Mesodermal cell (in vitro differentiated cells): ENCODE measurements around the gene EFS.

Experiments
- H3K27ac ChIP-seq: 2 replicates; pipeline ENCODE4 v1.7.0; 2013; ENCODE audit warnings: mild to moderate bottlenecking, low read depth, low read length, moderate library complexity; ENCODE audit not compliant: severe bottlenecking
- H3K36me3 ChIP-seq: 2 replicates; pipeline ENCODE4 v1.7.1; 2013; ENCODE audit warnings: mild to moderate bottlenecking, low read length, moderate library complexity; ENCODE audit not compliant: control insufficient read depth, insufficient read depth
- H3K4me1 ChIP-seq: one replicate; pipeline ENCODE4 v1.7.1; 2013; ENCODE audit warnings: mild to moderate bottlenecking, low read length; ENCODE audit not compliant: insufficient read depth, control insufficient read depth, poor library complexity, severe bottlenecking
- H3K4me3 ChIP-seq: 2 replicates; pipeline ENCODE4 v1.7.0; 2013; ENCODE audit warnings: low read length, control low read depth, mild to moderate bottlenecking; ENCODE audit not compliant: insufficient read depth, poor library complexity, severe bottlenecking; ENCODE audit errors: extremely low read depth
- H3K9me3 ChIP-seq: 2 replicates; pipeline ENCODE4 v1.7.1; 2013; ENCODE audit warnings: mild to moderate bottlenecking, low read length, moderate library complexity; ENCODE audit not compliant: control insufficient read depth
- WGBS, 2 experiments: methylation state at CpG; one replicate each; pipeline ENCODE4 v1.1.5; 2013; ENCODE audit warnings: missing lambda C conversion rate in 2 of 2; ENCODE audit not compliant: insufficient coverage in 2 of 2; 5-methylcytosine and 5-hydroxymethylcytosine counted together

Gene EFS

GRCh38 chr14:23364164-23365035 is 572 bp downstream of the EFS start:
- peak overlapping the region; percentile 73 for H3K4me3 ChIP-seq
- peaks cover 2% of the 10 kb centered on the region for H3K4me1 ChIP-seq
- peak overlapping the region; percentile 89 for H3K27ac ChIP-seq
- WGBS, 2 experiments: 7 to 9% methylated on average over 17 to 18 of the region's 21 CpGs
- no peaks in the 10 kb centered on the region for H3K9me3 ChIP-seq
- peaks cover 42% of the 10 kb centered on the region for H3K36me3 ChIP-seq

GRCh38 chr14:23362200-23362599 is 2.8 kb downstream of the EFS start:
- Histone ChIP-seq H3K4me1 (peaks cover 2% of the 10 kb centered on the region), H3K9me3 (no peaks in the 10 kb centered on the region), H3K27ac (no peak overlapping the region), H3K36me3 (peaks cover 61% of the 10 kb centered on the region), H3K4me3 (no peak overlapping the region)
- WGBS, 2 experiments: 92 to 100% methylated on average over 1 to 2 of the region's 3 CpGs

GRCh38 chr14:23361763-23362162 is 3.2 kb downstream of the EFS start:
- H3K27ac ChIP-seq: no peak overlapping the region
- peaks cover 65% of the 10 kb centered on the region for H3K36me3 ChIP-seq
- 100% methylated on average over 2 to 3 of the region's 6 CpGs for WGBS, 2 experiments
- no peak overlapping the region for H3K4me3 ChIP-seq
- no peaks in the 10 kb centered on the region for H3K9me3 ChIP-seq
- H3K4me1 ChIP-seq: peaks cover 2% of the 10 kb centered on the region

GRCh38 chr14:23361320-23361719 is 3.7 kb downstream of the EFS start:
- H3K9me3 ChIP-seq: no peaks in the 10 kb centered on the region
- peaks cover 69% of the 10 kb centered on the region for H3K36me3 ChIP-seq
- no peak overlapping the region for H3K4me3 ChIP-seq
- H3K27ac ChIP-seq: no peak overlapping the region
- H3K4me1 ChIP-seq: peaks cover 2% of the 10 kb centered on the region

- WGBS, 2 experiments: 78 to 86% methylated on average over 5 to 7 of the region's 11 CpGs
- peaks cover 69% of the 10 kb centered on the region for H3K36me3 ChIP-seq
- H3K9me3 ChIP-seq: no peaks in the 10 kb centered on the region
- H3K27ac ChIP-seq: no peak overlapping the region
- H3K4me3 ChIP-seq: no peak overlapping the region
- H3K4me1 ChIP-seq: peaks cover 2% of the 10 kb centered on the region
These were observed 4.5 kb downstream of the EFS start for GRCh38 chr14:23360496-23360895.

- 97 to 99% methylated on average over 13 to 20 of the region's 22 CpGs for WGBS, 2 experiments
- no peak overlapping the region for H3K4me3 ChIP-seq
- H3K36me3 ChIP-seq: peaks cover 69% of the 10 kb centered on the region
- no peak overlapping the region for H3K27ac ChIP-seq
- H3K4me1 ChIP-seq: peaks cover 2% of the 10 kb centered on the region
- no peaks in the 10 kb centered on the region for H3K9me3 ChIP-seq
These were observed 5.1 kb downstream of the EFS start for GRCh38 chr14:23359722-23360447.

GRCh38 chr14:23359167-23359626 is 5.8 kb downstream of the EFS start:
- H3K4me1 ChIP-seq: no peaks in the 10 kb centered on the region
- no peak overlapping the region for H3K27ac ChIP-seq
- no peak overlapping the region for H3K4me3 ChIP-seq
- no peaks in the 10 kb centered on the region for H3K9me3 ChIP-seq
- peaks cover 69% of the 10 kb centered on the region for H3K36me3 ChIP-seq
- 88 to 100% methylated on average over 2 to 4 of the region's 11 CpGs for WGBS, 2 experiments

- no peaks in the 10 kb centered on the region for H3K4me1 ChIP-seq
- peaks cover 64% of the 10 kb centered on the region for H3K36me3 ChIP-seq
- H3K27ac ChIP-seq: peak overlapping the region; percentile 32
These were observed 6.3 kb downstream of the EFS start for GRCh38 chr14:23358553-23359166.

GRCh38 chr14:23358042-23358441 is 6.9 kb downstream of the EFS start:
- Histone ChIP-seq H3K4me1 (no peaks in the 10 kb centered on the region), H3K27ac (no peak overlapping the region), H3K4me3 (no peak overlapping the region), H3K9me3 (no peaks in the 10 kb centered on the region), H3K36me3 (peaks cover 59% of the 10 kb centered on the region)
- 92 to 97% methylated on average over 3 of the region's 3 CpGs for WGBS, 2 experiments

More at GRCh38 chr14:23358553-23359166, 6.3 kb downstream of the EFS start:
- H3K9me3 ChIP-seq: no peaks in the 10 kb centered on the region
- 95 to 98% methylated on average over 5 to 11 of the region's 12 CpGs for WGBS, 2 experiments
- no peak overlapping the region for H3K4me3 ChIP-seq

GRCh38 chr14:23357261-23357660 is 7.7 kb downstream of the EFS start:
- H3K4me3 ChIP-seq: no peak overlapping the region
- H3K9me3 ChIP-seq: no peaks in the 10 kb centered on the region
- H3K36me3 ChIP-seq: peaks cover 52% of the 10 kb centered on the region
- 92 to 94% methylated on average over 8 of the region's 8 CpGs for WGBS, 2 experiments
- H3K27ac ChIP-seq: no peak overlapping the region
- no peaks in the 10 kb centered on the region for H3K4me1 ChIP-seq
